ENCODE results near the gene ZBTB3.
"Not testable (repeated sequence)": the region's sequence is repeated elsewhere in the genome, so short reads cannot be mapped to it uniquely, and the experiment has no call there.

The ZBTB3 gene

DNA sequence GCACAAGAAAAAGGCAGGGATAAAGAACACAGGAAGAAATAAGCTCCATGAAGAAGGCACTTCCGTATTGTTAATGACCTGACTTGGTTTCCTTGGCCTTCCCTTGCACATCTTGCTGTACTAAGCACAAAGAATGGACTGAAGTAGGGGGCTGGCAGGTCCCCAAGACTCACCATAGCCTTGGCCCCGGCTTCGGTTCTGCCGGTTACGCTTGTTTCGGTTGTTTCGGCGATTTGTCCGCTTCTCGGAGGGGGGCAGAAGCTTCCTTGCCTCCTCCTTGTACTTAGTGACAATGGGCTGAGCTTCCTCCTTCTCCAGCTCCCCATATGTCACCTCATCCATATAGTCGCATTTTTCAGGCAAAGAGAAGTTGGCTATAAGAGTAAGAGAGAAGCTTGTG, 37.1 kb downstream of the ZBTB3 start:
- in situ Hi-C loops (cut with HindIII; ENCODE audit: low sequenced_read_pairs) = no loop called here

DNA sequence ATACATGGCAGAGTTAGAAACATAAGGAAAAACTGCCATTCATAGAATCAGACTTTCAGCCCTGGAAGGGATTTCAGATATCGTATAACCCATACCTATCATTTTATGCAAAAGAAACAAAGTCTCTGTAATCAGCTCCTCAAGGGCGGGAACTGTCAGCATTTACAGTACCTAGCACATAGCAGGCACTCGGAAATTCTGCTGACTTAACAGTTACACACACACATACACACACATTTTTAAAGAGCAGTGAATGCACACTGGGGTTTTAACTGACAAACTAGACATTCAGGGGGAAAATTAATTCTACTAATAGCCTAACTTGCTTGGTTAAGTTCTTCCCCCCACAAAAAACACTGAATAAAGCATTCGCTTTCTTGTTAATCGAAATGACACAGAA, 37.8 kb downstream of the ZBTB3 start:
- in situ Hi-C loops (cut with HindIII; ENCODE audit: low sequenced_read_pairs) = no loop called here

DNA sequence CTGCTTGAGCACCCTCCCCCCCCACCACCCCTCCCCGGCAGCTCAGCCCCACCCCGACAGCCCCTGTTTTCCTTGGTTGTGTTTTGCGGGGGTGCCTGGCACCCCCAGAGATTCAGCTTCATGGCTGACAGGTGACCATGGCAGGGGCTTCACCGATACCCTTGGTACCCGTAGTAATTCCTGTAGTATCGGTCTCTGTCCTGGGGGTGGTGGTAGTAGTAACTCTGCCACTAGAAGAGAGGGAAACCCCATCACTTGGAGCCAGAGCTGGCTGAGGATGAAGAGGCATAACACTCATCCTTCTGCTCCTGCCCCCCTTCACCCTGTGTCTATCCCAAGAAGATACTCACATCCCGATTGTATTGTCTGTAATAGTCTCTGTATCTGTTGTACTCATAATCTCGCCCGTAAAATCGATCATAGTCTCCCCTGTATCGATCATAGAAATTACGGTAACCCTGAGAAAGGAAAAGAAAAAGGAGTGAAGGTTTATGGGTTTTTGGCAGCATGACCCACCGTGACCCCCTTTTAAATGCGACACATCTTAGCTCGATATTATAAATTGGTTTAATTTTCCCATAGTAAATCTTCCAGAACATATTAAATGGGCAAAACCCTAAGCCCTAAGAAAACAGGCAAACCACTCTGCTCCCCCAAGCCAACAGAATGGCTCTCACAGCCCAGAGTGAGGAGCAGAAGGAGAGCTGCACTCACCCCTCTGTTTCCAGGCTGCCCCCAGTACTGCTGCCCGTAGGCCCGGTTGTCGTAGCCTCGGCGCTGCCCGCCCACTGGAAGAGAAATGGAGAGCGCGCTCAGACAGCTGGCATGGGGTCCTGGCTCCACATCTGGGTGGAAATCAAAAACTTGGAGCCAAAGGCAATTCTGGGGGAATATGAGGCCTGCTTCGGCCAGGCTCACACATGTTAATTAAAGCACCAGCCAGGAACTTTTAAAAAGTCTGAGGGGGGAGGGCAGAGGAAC, 38.5 kb downstream of the ZBTB3 start:
- in situ Hi-C loops (cut with HindIII; ENCODE audit: low sequenced_read_pairs) = no loop called here

DNA sequence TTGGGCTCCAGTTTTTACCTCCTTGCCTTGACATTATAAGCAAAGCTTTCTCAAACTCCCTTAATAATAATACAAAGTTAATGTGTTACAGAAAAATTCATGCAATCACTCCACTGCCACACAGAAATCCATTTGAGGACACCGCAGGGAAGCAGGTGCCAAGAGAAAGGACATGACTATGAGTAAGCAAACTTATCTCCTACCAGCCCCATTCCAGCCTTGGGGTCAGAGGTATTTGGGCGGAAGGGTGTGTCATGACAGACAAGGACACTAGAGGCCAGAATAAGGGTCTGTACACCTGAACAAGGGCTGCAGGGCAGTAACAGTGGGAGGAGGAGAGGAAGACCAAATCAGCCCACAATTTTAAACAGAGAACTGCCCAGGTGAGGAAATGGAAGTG, 40.6 kb downstream of the ZBTB3 start:
- in situ Hi-C loops (cut with HindIII; ENCODE audit: low sequenced_read_pairs) = no loop called here

DNA sequence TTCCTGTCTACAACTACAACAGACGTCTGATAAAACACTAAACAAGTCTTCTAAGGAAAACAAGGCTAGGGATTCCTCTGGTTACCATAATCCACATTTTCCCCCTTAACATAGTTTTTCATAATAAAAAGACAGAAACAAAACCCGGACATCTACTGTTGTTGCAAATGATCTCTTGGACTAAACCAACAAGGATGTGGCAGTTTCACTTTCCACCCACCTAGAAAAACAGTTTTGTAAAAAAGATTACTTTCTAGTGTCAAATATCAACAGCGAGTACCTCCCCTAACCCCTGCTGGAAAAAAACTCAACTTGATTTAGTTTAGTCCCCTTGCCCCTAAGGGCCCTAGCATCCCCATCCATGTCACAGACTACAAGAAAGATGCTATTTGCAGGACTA, 41.1 kb downstream of the ZBTB3 start:
- in situ Hi-C loops (cut with HindIII; ENCODE audit: low sequenced_read_pairs) = no loop called here

DNA sequence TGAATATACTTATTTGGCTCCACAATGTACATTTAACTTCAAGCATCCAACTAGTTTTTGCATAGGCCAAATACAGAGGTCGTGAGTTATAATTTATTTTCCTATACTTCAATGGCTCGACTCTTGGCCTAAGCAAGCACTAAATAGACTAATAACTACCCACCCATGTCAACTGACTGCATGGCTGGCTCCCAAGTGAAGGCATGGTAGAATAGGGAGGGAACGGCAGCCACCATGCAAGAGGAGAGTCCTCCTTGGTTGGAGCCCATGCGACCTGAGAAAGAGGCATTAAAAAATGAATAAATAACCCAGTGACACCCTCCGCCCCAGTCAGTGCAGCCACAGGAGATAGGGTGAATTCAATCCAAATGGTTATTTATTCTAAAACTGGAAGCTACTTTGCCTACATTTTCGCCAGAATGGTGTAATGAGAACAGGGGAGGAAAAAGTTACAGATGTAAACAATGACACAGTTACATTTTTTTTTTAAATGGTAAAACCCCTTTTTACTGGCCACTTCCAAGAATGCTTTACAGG, 41.6 kb downstream of the ZBTB3 start:
- in situ Hi-C loops (cut with HindIII; ENCODE audit: low sequenced_read_pairs) = no loop called here

DNA sequence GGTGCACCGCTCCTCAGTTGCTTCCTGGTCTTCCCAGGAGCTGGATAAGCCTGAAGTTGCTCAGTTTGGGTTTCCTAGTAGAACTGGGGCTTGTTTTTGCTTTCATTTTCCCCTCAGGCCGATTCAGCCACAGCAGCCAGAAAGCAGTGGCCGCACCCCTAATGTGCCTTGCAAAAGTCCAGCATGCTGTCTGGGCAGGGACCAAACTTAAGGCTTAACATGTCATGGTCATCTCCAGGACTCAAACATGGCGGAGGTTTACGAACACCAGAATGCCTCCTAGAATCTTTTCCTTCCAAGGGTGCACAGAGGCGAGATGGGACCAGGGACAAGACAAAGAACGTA, 44.0 kb downstream of the ZBTB3 start:
- in situ Hi-C loops (cut with HindIII; ENCODE audit: low sequenced_read_pairs) = no loop called here

DNA sequence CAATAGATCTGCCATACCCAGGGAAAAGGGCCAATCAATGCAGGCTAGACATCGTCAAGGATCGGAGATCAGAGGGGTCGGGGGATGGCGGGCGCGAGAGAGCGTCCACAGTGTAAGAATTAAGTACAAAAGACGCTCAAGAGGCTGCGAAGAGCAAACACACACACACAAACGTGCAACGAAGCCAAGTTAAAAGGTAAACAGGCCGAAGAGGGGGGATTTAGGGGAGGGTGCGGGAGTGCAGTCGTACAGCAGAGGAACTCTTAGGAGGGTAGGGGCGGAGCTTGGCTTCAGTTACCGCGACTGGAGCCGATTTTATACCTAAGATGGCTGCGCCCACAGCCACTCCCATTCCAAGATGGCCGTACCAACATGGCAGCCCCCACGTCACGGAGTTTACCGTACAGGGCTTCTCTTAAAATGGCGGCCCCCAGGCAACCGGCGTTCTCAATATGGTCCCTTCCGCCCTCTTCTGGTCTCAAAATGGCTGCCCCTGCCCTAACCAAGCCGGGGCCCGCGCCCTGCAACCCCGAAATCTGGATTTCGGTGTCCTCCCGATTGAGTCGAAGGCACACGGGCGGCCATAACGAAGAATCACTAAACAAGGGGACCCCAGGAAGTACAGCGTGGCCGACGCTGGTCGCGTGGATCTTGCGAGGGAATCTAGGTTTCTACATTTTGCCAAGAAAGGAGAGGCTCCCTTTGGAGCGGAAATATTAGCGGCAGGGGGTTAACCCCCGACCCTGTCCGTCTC, 44.5 kb downstream of the ZBTB3 start:
- in situ Hi-C loops (cut with HindIII; ENCODE audit: low sequenced_read_pairs) = no loop called here

DNA sequence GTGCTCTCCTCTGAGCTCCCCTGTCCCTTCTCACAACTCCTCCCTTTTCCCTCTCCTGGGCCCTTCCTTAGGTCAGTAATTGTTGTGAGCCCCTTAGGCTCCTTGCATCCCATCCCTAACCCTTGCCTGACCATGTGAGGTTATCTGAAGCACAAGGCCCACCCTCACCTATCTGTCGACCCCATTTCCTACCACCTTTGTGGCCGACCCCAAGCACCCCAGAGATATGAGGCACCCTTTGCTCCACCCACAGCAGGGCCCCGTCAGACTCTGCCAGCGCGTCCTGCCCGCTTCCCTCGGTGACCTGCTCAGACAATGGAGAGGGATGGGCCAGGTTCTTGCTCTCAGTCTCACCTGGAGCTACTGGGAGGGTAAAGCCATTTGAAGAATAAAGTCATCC, 45.2 kb downstream of the ZBTB3 start:
- in situ Hi-C loops (cut with HindIII; ENCODE audit: low sequenced_read_pairs) = no loop called here

DNA sequence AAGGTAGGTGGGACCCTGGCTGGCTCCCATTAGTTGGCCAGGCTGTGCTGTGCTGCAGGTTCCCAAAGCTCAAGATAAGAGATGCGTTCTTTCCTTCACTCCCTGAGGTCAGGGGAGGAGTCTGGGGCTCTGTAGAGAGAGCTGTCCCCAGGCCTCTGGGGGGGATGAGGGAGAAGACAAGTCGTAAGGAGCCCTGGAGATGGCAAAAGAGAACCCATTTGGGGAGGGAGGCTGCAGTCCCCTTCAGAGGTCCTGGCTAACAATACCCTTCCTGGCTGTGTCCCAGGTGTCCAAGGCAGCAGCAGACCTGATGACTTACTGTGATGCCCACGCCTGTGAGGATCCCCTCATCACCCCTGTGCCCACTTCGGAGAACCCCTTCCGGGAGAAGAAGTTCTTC, 45.6 kb downstream of the ZBTB3 start:
- in situ Hi-C loops (cut with HindIII; ENCODE audit: low sequenced_read_pairs) = no loop called here

DNA sequence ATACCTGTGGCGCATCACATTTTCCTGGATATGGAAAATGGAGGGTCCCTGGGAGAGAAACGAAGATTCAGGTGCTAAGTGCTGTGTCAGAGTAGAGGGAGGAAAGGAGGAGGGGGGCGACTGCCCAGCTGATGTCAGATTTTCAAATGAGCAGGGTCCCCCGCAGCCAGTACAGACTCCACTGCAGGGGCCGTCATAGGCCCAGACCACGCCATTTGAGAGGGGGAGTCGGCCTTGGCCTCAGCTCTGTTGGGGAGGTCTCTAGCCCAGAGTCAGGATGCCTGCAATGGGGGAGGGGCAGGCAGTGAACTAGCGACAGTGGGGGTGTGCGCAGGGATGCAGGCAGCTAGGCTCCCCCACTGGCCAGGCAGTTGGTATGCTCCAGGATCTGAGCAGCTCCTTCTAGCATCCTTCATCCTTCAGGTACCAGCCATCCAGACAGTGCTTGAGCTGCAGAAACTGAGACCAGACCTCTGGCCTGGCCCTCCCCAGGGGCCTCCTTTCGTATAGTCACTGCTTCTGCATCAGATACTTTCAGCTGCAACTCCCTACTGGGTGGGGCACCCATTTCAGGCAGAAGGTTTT, 46.6 kb downstream of the ZBTB3 start, which contains the start of the genes BSCL2 and GNG3:
TSS of gene BSCL2 (minus strand) at position 148 of the 585 bp plus-strand sequence. CDS start 229 bp downstream, outside the sequence.
TSS of gene GNG3 (plus strand) at position 400 of the 585 bp plus-strand sequence. CDS start 620 bp downstream, outside the sequence.
- in situ Hi-C loops (cut with HindIII; ENCODE audit: low sequenced_read_pairs) = no loop called here

DNA sequence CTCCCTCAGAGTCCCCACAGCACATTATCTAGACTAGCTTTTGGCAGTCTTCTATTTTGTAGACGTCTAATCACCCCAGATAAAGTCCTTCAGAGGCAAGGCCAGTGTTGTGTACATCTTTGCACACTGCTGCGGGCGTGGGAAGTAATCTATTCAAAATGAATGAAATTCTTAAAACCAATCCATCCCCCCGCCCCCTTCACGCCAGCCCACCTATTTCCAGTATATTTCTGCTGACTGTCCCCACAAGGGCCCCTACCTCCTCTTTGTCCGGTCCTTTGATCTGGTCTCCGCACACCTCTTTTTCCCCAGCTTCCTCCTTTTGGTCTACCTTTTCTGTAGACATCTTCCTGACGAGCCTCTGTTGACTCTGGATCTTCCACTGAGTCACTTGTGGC, 47.1 kb downstream of the ZBTB3 start:
- in situ Hi-C loops (cut with HindIII; ENCODE audit: low sequenced_read_pairs) = no loop called here

DNA sequence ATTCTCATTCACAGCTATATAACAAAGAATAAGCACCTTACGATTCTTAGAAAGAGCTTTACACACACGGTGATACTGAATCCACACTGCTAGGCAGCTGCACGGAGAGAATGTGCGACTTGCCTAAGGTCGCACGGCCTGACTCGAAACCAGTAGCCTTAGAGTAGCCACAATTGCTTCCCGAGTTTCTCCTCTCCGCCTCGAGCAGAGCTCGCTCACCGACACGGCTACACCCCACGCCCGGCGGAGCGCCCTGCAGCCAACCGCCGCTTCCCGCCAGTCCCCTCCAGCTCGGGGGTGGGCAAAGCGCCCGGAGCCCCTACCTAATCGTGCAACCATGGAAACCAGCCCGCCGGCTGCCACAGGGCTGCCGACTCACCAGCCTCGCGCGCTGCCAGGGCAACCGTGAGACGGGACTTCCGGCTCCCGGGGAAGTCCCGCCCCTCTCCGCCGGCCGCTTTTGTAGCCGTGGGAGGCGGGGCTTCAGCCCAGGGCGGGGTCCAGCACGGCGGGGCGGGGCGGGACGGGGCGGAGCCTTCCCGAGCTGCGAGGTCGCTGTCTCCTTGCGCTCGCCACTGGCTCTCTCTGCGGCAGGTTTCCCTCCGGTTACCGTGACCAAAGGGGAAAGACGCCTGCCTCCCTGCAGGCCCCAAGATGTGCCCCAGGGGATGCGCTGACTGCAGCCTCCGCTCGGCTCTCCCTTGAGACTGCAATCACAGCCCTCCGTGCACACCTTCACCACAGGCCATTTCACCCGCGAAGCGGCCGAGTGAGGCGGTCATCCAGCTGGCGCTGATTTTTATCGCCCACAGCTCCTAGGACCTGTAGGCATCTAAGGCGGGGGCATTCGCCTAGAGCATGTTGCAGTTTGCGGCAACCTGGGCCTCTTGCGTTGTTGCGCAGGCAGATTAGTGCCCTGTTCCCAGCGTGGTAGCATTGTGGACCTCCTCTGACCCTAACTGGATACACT, 47.8 kb downstream of the ZBTB3 start:
- in situ Hi-C loops (cut with HindIII; ENCODE audit: low sequenced_read_pairs) = no loop called here

DNA sequence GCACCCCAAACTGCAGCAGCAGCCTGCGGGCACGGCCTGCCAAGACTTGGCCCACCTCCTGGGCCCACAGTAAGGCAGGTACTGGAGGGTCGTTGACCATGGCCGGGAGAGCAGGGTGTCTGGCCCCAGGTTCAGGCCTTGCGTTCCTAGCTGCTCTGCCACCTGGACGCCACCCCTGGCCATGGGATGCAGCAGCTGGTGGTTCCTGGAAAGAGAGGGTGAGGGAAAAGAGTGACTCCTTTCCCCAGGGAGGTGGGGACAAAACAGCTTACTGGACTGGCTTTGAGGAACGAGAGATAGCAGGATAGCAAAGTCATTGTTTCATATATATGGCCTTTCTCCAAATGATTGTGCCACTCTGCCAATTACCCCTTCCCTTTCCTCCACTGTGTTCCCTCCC, 48.5 kb downstream of the ZBTB3 start:
- in situ Hi-C loops (cut with HindIII; ENCODE audit: low sequenced_read_pairs) = no loop called here

DNA sequence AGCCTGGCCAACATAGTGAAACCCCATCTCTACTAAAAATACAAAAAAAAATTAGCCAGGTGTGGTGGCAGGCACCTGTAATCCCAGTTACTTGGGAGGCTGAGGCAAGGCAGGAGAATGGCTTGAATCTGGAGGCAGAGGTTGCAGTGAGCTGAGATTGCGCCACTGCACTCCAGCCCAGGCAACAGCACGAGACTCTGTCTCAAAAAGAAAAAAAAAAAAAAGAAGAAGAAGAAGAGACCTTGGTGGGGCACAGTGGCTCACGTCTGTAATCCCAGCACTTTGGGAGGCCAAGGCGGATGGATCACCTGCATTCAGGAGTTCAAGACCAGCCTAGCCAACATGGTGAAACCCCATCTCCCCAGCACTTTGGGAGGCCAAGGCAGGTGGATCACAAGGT, 50.0 kb downstream of the ZBTB3 start:
- in situ Hi-C loops (cut with HindIII; ENCODE audit: low sequenced_read_pairs) = not testable (repeated sequence)

DNA sequence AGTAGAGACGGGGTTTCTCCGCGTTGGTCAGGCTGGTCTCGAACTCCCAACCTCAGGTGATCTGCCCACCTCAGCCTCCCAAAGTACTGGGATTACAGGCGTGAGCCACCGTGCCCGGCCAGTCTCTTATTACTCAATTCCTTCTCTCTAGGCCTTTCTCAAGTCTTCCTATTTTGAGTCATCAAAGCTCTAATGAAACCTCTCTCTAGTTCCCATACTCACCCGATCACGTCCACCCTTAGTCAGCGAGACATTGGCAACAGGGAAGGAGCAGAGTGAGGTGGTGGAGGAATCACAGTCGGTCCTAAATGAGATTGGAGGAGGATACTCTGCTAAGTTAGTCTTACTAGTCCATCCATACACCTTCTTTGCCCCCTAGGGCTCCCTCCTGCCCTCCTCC, 51.7 kb downstream of the ZBTB3 start:
- in situ Hi-C loops (cut with HindIII; ENCODE audit: low sequenced_read_pairs) = no loop called here
